H9 (cell line): Measurements from ENCODE around the gene DYNLRB2. TPM values are rescaled to one million over a fixed set of nuclear protein-coding genes. Genes with fewer than 3 reads are reported as not detected.
A peak's percentile ranks its signal among the peaks of the same experiment; 100 is the strongest.

Source experiments
- DNase-seq: peaks from one replicate; pipeline ENCODE4 v3.0.0-alpha.2; 2017
- H2AFZ ChIP-seq: one replicate; pipeline ENCODE4 v1.6.1; 2013; ENCODE audit warnings: mild to moderate bottlenecking, low read length, control low read depth, moderate library complexity
- H2AK5ac ChIP-seq: 2 replicates; pipeline ENCODE4 v1.6.1; 2013; ENCODE audit warnings: low read length, control low read depth, mixed read lengths; ENCODE audit not compliant: insufficient read length
- H2BK120ac ChIP-seq: one replicate; pipeline ENCODE4 v1.6.1; 2013; ENCODE audit warnings: low read depth, mild to moderate bottlenecking, low read length, control low read depth, inconsistent platforms; ENCODE audit not compliant: poor library complexity, severe bottlenecking
- H2BK12ac ChIP-seq: 2 replicates; pipeline ENCODE4 v1.6.1; 2013; ENCODE audit warnings: low read length, control low read depth, mixed read lengths, low read depth; ENCODE audit not compliant: insufficient read length
- H2BK15ac ChIP-seq: 2 replicates; pipeline ENCODE4 v1.6.1; 2013; ENCODE audit warnings: low read depth, low read length, control low read depth
- H2BK20ac ChIP-seq: one replicate; pipeline ENCODE4 v1.6.1; 2013; ENCODE audit warnings: low read depth, mild to moderate bottlenecking, low read length, control low read depth, inconsistent platforms; ENCODE audit not compliant: poor library complexity, severe bottlenecking
- H2BK5ac ChIP-seq: 2 replicates; pipeline ENCODE4 v1.6.1; 2013; ENCODE audit warnings: low read length, control low read depth, mixed read lengths; ENCODE audit not compliant: insufficient read length
- H3K14ac ChIP-seq: 2 replicates; pipeline ENCODE4 v1.6.1; 2013; ENCODE audit warnings: low read length, control low read depth; ENCODE audit not compliant: insufficient read depth
- H3K18ac ChIP-seq: 2 replicates; pipeline ENCODE4 v1.6.1; 2013; ENCODE audit warnings: low read depth, mild to moderate bottlenecking, mixed read lengths, low read length, control low read depth; ENCODE audit not compliant: insufficient read length
- H3K23ac ChIP-seq: 2 replicates; pipeline ENCODE4 v1.6.1; 2013; ENCODE audit warnings: low read length, control low read depth, mixed read lengths, low read depth; ENCODE audit not compliant: insufficient read length
- H3K23me2 ChIP-seq: 2 replicates; pipeline ENCODE4 v1.6.1; 2013; ENCODE audit warnings: low read depth, mild to moderate bottlenecking, mixed read lengths, low read length, control low read depth; ENCODE audit not compliant: insufficient read length, poor library complexity, severe bottlenecking
- H3K27ac ChIP-seq: 2 replicates; pipeline ENCODE4 v1.5.1; 2013; ENCODE audit warnings: low read length, control low read depth, mixed read lengths, low read depth; ENCODE audit not compliant: insufficient read length
- H3K27me3 ChIP-seq: 2 replicates; pipeline ENCODE4 v1.6.1; 2013; ENCODE audit warnings: low read length, control low read depth, inconsistent platforms; ENCODE audit not compliant: insufficient read depth
- H3K4ac ChIP-seq: 2 replicates; pipeline ENCODE4 v1.6.1; 2013; ENCODE audit warnings: low read depth, mild to moderate bottlenecking, control low read depth, inconsistent platforms, low read length, moderate library complexity
- H3K4me1 ChIP-seq: 2 replicates; pipeline ENCODE4 v1.6.1; 2013; ENCODE audit warnings: low read length, control low read depth, inconsistent platforms; ENCODE audit not compliant: insufficient read depth
- H3K4me2 ChIP-seq: 2 replicates; pipeline ENCODE4 v1.6.1; 2013; ENCODE audit warnings: low read length, control low read depth, mixed read lengths; ENCODE audit not compliant: insufficient read length, insufficient read depth
- H3K56ac ChIP-seq: 2 replicates; pipeline ENCODE4 v1.6.1; 2013; ENCODE audit warnings: low read depth, mild to moderate bottlenecking, mixed read lengths, low read length, control low read depth; ENCODE audit not compliant: insufficient read length
- H3K79me1 ChIP-seq: 2 replicates; pipeline ENCODE4 v1.6.1; 2013; ENCODE audit warnings: low read depth, mild to moderate bottlenecking, moderate library complexity, low read length, control low read depth, inconsistent platforms; ENCODE audit not compliant: insufficient read depth, poor library complexity, severe bottlenecking
- H3K79me2 ChIP-seq: 2 replicates; pipeline ENCODE4 v1.6.1; 2013; ENCODE audit warnings: low read length, control low read depth, inconsistent platforms; ENCODE audit not compliant: insufficient read depth
- H3K9ac ChIP-seq: 2 replicates; pipeline ENCODE4 v1.6.1; 2013; ENCODE audit warnings: low read length, control low read depth, mixed read lengths; ENCODE audit not compliant: insufficient read length; ENCODE audit errors: extremely low read depth
- H3K9me3 ChIP-seq: one replicate; pipeline ENCODE4 v1.6.1; 2013; ENCODE audit warnings: low read depth, low read length, inconsistent platforms; ENCODE audit not compliant: control insufficient read depth
- H3T11ph ChIP-seq: one replicate; pipeline ENCODE4 v1.6.1; 2013; ENCODE audit warnings: mild to moderate bottlenecking, low read length, control low read depth, inconsistent platforms
- H4K20me1 ChIP-seq: one replicate; pipeline ENCODE4 v1.6.1; 2013; ENCODE audit not compliant: control insufficient read depth, insufficient read length, insufficient read depth
- H4K5ac ChIP-seq: 2 replicates; pipeline ENCODE4 v1.6.1; 2013; ENCODE audit warnings: low read depth, mild to moderate bottlenecking, mixed read lengths, low read length, control low read depth; ENCODE audit not compliant: insufficient read length
- H4K8ac ChIP-seq: replicated peaks from 2 replicates; pipeline ENCODE4 v1.6.1; 2013; ENCODE audit warnings: low read length, control low read depth, mixed read lengths, low read depth; ENCODE audit not compliant: insufficient read length
- H4K91ac ChIP-seq: 2 replicates; pipeline ENCODE4 v1.6.1; 2013; ENCODE audit warnings: low read depth, mild to moderate bottlenecking, moderate library complexity, mixed read lengths, low read length, control low read depth; ENCODE audit not compliant: insufficient read length
- H3K27ac Mint-ChIP-seq, 3 experiments: 2 replicates in 2 of 3; 3 replicates in 1 of 3; pipeline ENCODE4 v1.8.0; 2020 to 2021; ENCODE audit warnings: mixed read lengths in 3 of 3, mild to moderate bottlenecking in 1 of 3, moderate library complexity in 1 of 3
- H3K27me3 Mint-ChIP-seq: 2 replicates; pipeline ENCODE4 v1.8.0; 2021; ENCODE audit warnings: low read depth, mild to moderate bottlenecking, moderate library complexity, mixed read lengths
- H3K36me3 Mint-ChIP-seq, 3 experiments: 2 replicates in 2 of 3; 3 replicates in 1 of 3; pipeline ENCODE4 v1.8.0; 2020 to 2021; ENCODE audit warnings: low read depth in 3 of 3, mixed read lengths in 3 of 3; ENCODE audit not compliant: insufficient read depth in 1 of 3
- H3K4me1 Mint-ChIP-seq, 2 experiments: 2 replicates each; pipeline ENCODE4 v1.8.0; 2020; ENCODE audit warnings: mixed read lengths in 2 of 2
- H3K4me3 Mint-ChIP-seq, 2 experiments: 2 replicates in 1 of 2; 3 replicates in 1 of 2; pipeline ENCODE4 v1.8.0; 2020 to 2021; ENCODE audit warnings: mild to moderate bottlenecking in 2 of 2, mixed read lengths in 2 of 2, moderate library complexity in 1 of 2
- H3K9me3 Mint-ChIP-seq, 2 experiments: 2 replicates in 1 of 2; 3 replicates in 1 of 2; pipeline ENCODE4 v1.8.0; 2020; ENCODE audit warnings: mild to moderate bottlenecking in 2 of 2, mixed read lengths in 2 of 2, moderate library complexity in 1 of 2
- WGBS: extraction: QIAGEN DNeasy Blood & Tissue Kit; methylation state at CpG from one replicate; pipeline ENCODE4 v1.1.7; 2013; ENCODE audit warnings: missing lambda C conversion rate, low lambda C conversion rate, mixed read lengths; ENCODE audit not compliant: insufficient read length; ENCODE audit errors: extremely low coverage; 5-methylcytosine and 5-hydroxymethylcytosine counted together
- long read RNA-seq: library from polyadenylated mRNA; unstranded; transcript quantifications from one replicate; pipeline ENCODE4 v2.0.0, GENCODE V29; 2020
- total RNA-seq: library from RNA; stranded (reverse); gene quantifications from 2 replicates; pipeline ENCODE4 v1.2.1, GENCODE V29; 2021
- TF ChIP-seq, protein P1 (sequence below): fragments of 200-600 bp; sonication (generic); conservative IDR thresholded peaks from 3 replicates; pipeline ENCODE4 v1.8.0; 2021; ENCODE audit warnings: antibody characterized with exemption, mild to moderate bottlenecking

DYNLRB2 gene
- not detected in 2 replicates for total RNA-seq
- long read RNA-seq: 0 reads

DNA sequence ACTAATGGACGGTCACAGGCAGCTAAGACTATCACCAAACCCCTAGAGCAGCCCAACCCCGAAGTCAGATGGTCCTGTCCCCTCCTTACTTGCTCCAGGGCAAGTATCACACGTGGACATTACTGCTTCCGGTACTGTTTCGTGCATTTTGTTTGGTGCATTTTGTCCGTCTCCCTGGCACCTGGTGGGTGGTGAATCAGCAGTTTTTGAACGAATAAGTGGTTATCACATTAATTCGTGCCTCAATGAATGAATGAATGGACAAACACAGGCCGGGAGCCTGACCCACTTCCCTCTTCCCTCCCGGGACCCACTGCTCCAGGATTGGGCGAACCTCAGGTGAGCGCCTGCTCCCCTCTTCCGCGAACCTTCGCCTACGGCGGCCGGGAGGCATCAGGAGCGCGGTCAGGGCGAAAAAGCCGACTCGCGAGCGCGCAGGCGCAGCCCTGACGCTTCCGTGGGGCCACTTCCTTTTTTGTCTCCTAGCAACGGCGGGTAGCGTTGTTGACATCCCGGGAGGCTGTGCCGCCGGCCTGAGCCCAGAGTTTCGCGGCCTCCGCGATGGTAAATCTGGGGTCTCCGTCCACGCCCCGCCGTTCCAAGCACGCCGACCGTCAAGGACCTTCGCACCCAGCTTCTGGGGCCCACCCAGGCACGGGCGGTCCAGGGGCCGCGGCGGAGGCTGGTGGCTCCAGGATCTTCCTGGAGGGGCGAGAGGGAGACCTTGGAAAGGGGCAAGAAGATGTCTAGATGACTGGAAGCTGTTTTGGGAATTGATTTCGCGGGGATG is at the start of gene DYNLRB2:
Gene DYNLRB2, plus strand, starts transcription at position 478 of the 790 bp plus-strand sequence. Its CDS starts 84 bp downstream, at position 562.
- H2BK5ac ChIP-seq: no peak within 1 kb of the TSS
- H3K14ac ChIP-seq: peak within 1 kb of the TSS; percentile 58
- no peaks in the 10 kb centered on the region for H4K20me1 ChIP-seq
- H3K36me3 Mint-ChIP-seq: no peaks in the 10 kb centered on the region; a peak in 1 of 7 replicates
- peak; percentile 95 for DNase-seq
- peaks cover 3% of the 10 kb centered on the region; the same call in 1 of the 2 replicates for H3K27me3 ChIP-seq
- H3K4me2 ChIP-seq: peak within 1 kb of the TSS; percentile 56
- WGBS: no CpG with 5 or more reads among the region's 55 CpGs
- peak within 1 kb of the TSS; percentile 81 to 85 for H3K4me3 Mint-ChIP-seq
- no peaks in the 10 kb centered on the region for H3K79me2 ChIP-seq
- H3K79me1 ChIP-seq: no peaks in the 10 kb centered on the region
- peak within 1 kb of the TSS; percentile 95 for H2AFZ ChIP-seq
- H3K18ac ChIP-seq: peak within 1 kb of the TSS; percentile 59
- no peak within 1 kb of the TSS for H4K91ac ChIP-seq
- H3K9me3 Mint-ChIP-seq: peaks cover 0 to 3% of the 10 kb centered on the region in 2 experiments; a peak in 1 of 5 replicates
- no peak within 1 kb of the TSS for H2AK5ac ChIP-seq
- H2BK12ac ChIP-seq: no peak within 1 kb of the TSS
- TF ChIP-seq, protein P1, sequence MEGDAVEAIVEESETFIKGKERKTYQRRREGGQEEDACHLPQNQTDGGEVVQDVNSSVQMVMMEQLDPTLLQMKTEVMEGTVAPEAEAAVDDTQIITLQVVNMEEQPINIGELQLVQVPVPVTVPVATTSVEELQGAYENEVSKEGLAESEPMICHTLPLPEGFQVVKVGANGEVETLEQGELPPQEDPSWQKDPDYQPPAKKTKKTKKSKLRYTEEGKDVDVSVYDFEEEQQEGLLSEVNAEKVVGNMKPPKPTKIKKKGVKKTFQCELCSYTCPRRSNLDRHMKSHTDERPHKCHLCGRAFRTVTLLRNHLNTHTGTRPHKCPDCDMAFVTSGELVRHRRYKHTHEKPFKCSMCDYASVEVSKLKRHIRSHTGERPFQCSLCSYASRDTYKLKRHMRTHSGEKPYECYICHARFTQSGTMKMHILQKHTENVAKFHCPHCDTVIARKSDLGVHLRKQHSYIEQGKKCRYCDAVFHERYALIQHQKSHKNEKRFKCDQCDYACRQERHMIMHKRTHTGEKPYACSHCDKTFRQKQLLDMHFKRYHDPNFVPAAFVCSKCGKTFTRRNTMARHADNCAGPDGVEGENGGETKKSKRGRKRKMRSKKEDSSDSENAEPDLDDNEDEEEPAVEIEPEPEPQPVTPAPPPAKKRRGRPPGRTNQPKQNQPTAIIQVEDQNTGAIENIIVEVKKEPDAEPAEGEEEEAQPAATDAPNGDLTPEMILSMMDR: no peak
- H4K8ac ChIP-seq: no peak within 1 kb of the TSS
- peak within 1 kb of the TSS; percentile 79 to 96 (median 91); a peak in 5 of 7 replicates for H3K27ac Mint-ChIP-seq
- no peak within 1 kb of the TSS for H2BK120ac ChIP-seq
- no peak within 1 kb of the TSS for H3K4ac ChIP-seq
- peaks cover 3% of the 10 kb centered on the region for H3K23me2 ChIP-seq
- H3K4me1 ChIP-seq: no peaks in the 10 kb centered on the region
- H2BK20ac ChIP-seq: no peak within 1 kb of the TSS
- no peak within 1 kb of the TSS for H2BK15ac ChIP-seq
- no peak within 1 kb of the TSS for H3K56ac ChIP-seq
- H3K27ac ChIP-seq: no peak within 1 kb of the TSS
- H4K5ac ChIP-seq: peak within 1 kb of the TSS; percentile 18
- peaks cover 2 to 10% of the 10 kb centered on the region in 2 experiments for H3K4me1 Mint-ChIP-seq
- no peak within 1 kb of the TSS for H3T11ph ChIP-seq
- H3K23ac ChIP-seq: no peak within 1 kb of the TSS
- H3K9me3 ChIP-seq: no peaks in the 10 kb centered on the region
- H3K9ac ChIP-seq: peak within 1 kb of the TSS; percentile 44
- H3K27me3 Mint-ChIP-seq: peaks cover 58% of the 10 kb centered on the region
